GM21786 (cell line): ENCODE results near the gene FNDC5.

Experiments used
- ATAC-seq: cut with Tn5 transposase; IDR thresholded peaks from one replicate; pipeline ENCODE4 v1.9.1; 2021; ENCODE audit not compliant: unreplicated experiment

Gene FNDC5

GRCh38 chr1:32867151-32867550 is 3.6 kb downstream of the FNDC5 start:
- no peak for ATAC-seq

- no peak for ATAC-seq
Observed at GRCh38 chr1:32865639-32866405, 4.9 kb downstream of the FNDC5 start.

- ATAC-seq: no peak
Observed at GRCh38 chr1:32864375-32865019, 6.2 kb downstream of the FNDC5 start.

- no peak for ATAC-seq
Observed at GRCh38 chr1:32863881-32864245, 6.8 kb downstream of the FNDC5 start.

- no peak for ATAC-seq
Observed at GRCh38 chr1:32863218-32863880, 7.4 kb downstream of the FNDC5 start.

- ATAC-seq: no peak
Observed at GRCh38 chr1:32861904-32862695, 8.6 kb downstream of the FNDC5 start.

- no peak for ATAC-seq
Observed at GRCh38 chr1:32860566-32860965, 10.1 kb downstream of the FNDC5 start.

- no peak for ATAC-seq
Observed at GRCh38 chr1:32859915-32860314, 10.8 kb downstream of the FNDC5 start.

GRCh38 chr1:32858791-32859190 is 11.9 kb downstream of the FNDC5 start:
- no peak for ATAC-seq

GRCh38 chr1:32858136-32858535 is 12.6 kb downstream of the FNDC5 start:
- no peak for ATAC-seq

GRCh38 chr1:32855861-32856617 is 14.7 kb downstream of the FNDC5 start:
- no peak for ATAC-seq

- no peak for ATAC-seq
Observed at GRCh38 chr1:32848354-32849063, 22.2 kb downstream of the FNDC5 start.

- no peak for ATAC-seq
Observed at GRCh38 chr1:32831878-32832277, 38.8 kb downstream of the FNDC5 start.

GRCh38 chr1:32830092-32830852 is 40.4 kb downstream of the FNDC5 start:
- no peak for ATAC-seq

- no peak for ATAC-seq
Observed at GRCh38 chr1:32828341-32828740, 42.4 kb downstream of the FNDC5 start.

- ATAC-seq: no peak
Observed at GRCh38 chr1:32825181-32825580, 45.5 kb downstream of the FNDC5 start.

GRCh38 chr1:32818804-32819541 is 51.7 kb downstream of the FNDC5 start:
- peak; percentile 46 for ATAC-seq
